Activated CD4-positive, alpha-beta T cell treated with anti-CD3 and anti-CD28 coated beads, Interleukin-2, amount 50 U/mL, for 1 hour (primary cell): ENCODE results near the gene ROM1.
"Not testable (repeated sequence)": the region's sequence is repeated elsewhere in the genome, so short reads cannot be mapped to it uniquely, and the experiment has no call there.

Experiments
- DNase-seq: peaks from one replicate; pipeline ENCODE4 v3.0.0-alpha.2; 2020

The ROM1 gene

GRCh38 chr11:62612366-62613290 lies at the start of gene ROM1, which contains the start of gene EML3:
Gene ROM1 (plus strand): TSS chr11:62613257. CDS start chr11:62613282, 25 bp downstream.
Gene EML3 (minus strand): TSS chr11:62612775. CDS start chr11:62612457, 318 bp downstream.
- peak; percentile 83 for DNase-seq

GRCh38 chr11:62565100-62565802 lies 47.8 kb upstream of the ROM1 start:
- DNase-seq = no peak

- no peak for DNase-seq
Measured at GRCh38 chr11:62566247-62566646, 46.8 kb upstream of the ROM1 start.

GRCh38 chr11:62567018-62567633 lies 45.9 kb upstream of the ROM1 start:
- DNase-seq = no peak

- DNase-seq = no peak
Measured at GRCh38 chr11:62569611-62570010, 43.4 kb upstream of the ROM1 start.

- DNase-seq = not testable (repeated sequence)
Measured at GRCh38 chr11:62570903-62571302, 42.2 kb upstream of the ROM1 start.

GRCh38 chr11:62571493-62571892 lies 41.6 kb upstream of the ROM1 start:
- DNase-seq = not testable (repeated sequence)

- no peak for DNase-seq
Measured at GRCh38 chr11:62572431-62572830, 40.6 kb upstream of the ROM1 start.

- no peak for DNase-seq
Measured at GRCh38 chr11:62573006-62573591, 40.0 kb upstream of the ROM1 start.

GRCh38 chr11:62573592-62574362 lies 39.3 kb upstream of the ROM1 start, which contains the start of gene EEF1G:
Gene EEF1G (minus strand): TSS chr11:62573891. CDS start chr11:62573842, 49 bp downstream.
- DNase-seq = peak; percentile 97

GRCh38 chr11:62574363-62575071 lies 38.5 kb upstream of the ROM1 start:
- DNase-seq = no peak

GRCh38 chr11:62575156-62575555 lies 37.9 kb upstream of the ROM1 start:
- no peak for DNase-seq

- no peak for DNase-seq
Measured at GRCh38 chr11:62575837-62576236, 37.2 kb upstream of the ROM1 start.

- no peak for DNase-seq
Measured at GRCh38 chr11:62577046-62577714, 35.9 kb upstream of the ROM1 start.

GRCh38 chr11:62578541-62578940 lies 34.5 kb upstream of the ROM1 start:
- DNase-seq = no peak

GRCh38 chr11:62579252-62579651 lies 33.8 kb upstream of the ROM1 start:
- DNase-seq = no peak

GRCh38 chr11:62580959-62581715 lies 31.9 kb upstream of the ROM1 start:
- DNase-seq = no peak

GRCh38 chr11:62581735-62582134 lies 31.3 kb upstream of the ROM1 start:
- not testable (repeated sequence) for DNase-seq

- DNase-seq = not testable (repeated sequence)
Measured at GRCh38 chr11:62585356-62585755, 27.7 kb upstream of the ROM1 start.
